Endothelial cell of umbilical vein (primary cell): Measurements from ENCODE around the gene CELSR1. TPM values are rescaled to one million over a fixed set of nuclear protein-coding genes. Genes with fewer than 3 reads are reported as not detected.

Experiments used
- BruUV-seq: library from RNA; stranded (reverse); fragments of 400-500 nt; replicated peaks from 2 replicates; lab custom pipeline; 2021; lab: Mats Ljungman, UMichigan
- CTCF ChIA-PET: fragments of 300-600, 350-600 bp; sonication (Branson Sonifier 250); formaldehyde crosslinking; loops from one replicate; lab custom pipeline; 2021; ENCODE audit warnings: antibody characterized with exemption, inconsistent platforms; lab: Charles Lee
- POLR2A ChIA-PET: fragments of 300-600, 350-600 bp; sonication (Branson Sonifier 250); formaldehyde crosslinking; loops from one replicate; lab custom pipeline; 2021; ENCODE audit warnings: antibody characterized with exemption, inconsistent platforms; lab: Charles Lee
- DNase-seq: peaks from one replicate; pipeline ENCODE4 v3.0.0-alpha.2; 2011; ENCODE audit warnings: low read depth, low spot score
- FAIRE-seq: peaks from 2 replicates; lab custom pipeline; 2011; peaks lifted over from hg19 to GRCh38; lab: Jason Lieb, UNC
- H2AFZ ChIP-seq: 2 replicates; pipeline ENCODE4 v1.6.0; 2012; ENCODE audit warnings: low read depth, low read length, control low read depth, inconsistent platforms
- H3K27ac ChIP-seq: 2 replicates; pipeline ENCODE4 v1.5.1; 2011; ENCODE audit warnings: low read depth, mild to moderate bottlenecking, control low read depth, low read length, moderate library complexity; ENCODE audit not compliant: insufficient read depth
- H3K27me3 ChIP-seq, 2 experiments: 2 replicates each; pipeline versions ENCODE4 v1.6.0 to v1.6.1; 2011; ENCODE audit warnings: low read length in 2 of 2, mixed read lengths in 1 of 2; ENCODE audit not compliant: control insufficient read depth in 2 of 2, insufficient read depth in 2 of 2
- H3K36me3 ChIP-seq, 2 experiments: 2 replicates in 1 of 2; 3 replicates in 1 of 2; pipeline ENCODE4 v1.5.1; 2011; ENCODE audit warnings: low read length in 2 of 2, mild to moderate bottlenecking in 1 of 2, moderate library complexity in 1 of 2; ENCODE audit not compliant: control insufficient read depth in 2 of 2, insufficient read depth in 2 of 2; ENCODE audit errors: extremely low read depth in 1 of 2
- H3K4me1 ChIP-seq: 3 replicates; pipeline ENCODE4 v1.5.1; 2011; ENCODE audit warnings: mild to moderate bottlenecking, low read length; ENCODE audit not compliant: control insufficient read depth, insufficient read depth; ENCODE audit errors: extremely low read depth
- H3K4me2 ChIP-seq: 2 replicates; pipeline ENCODE4 v1.6.1; 2011; ENCODE audit warnings: low read length, control low read depth, mixed read lengths; ENCODE audit not compliant: insufficient read depth
- H3K4me3 ChIP-seq, 3 experiments: fragments of 200-600 bp in 1 of 3; sonication (generic), shearing (Covaris generic) in 1 of 3; replicated peaks in 1 of 3; 2 replicates each; pipeline ENCODE4 v1.5.1; 2011 to 2016; ENCODE audit warnings: control low read depth in 3 of 3, low read length in 3 of 3, mild to moderate bottlenecking in 2 of 3, inconsistent platforms in 1 of 3, low read depth in 1 of 3, moderate library complexity in 1 of 3; ENCODE audit not compliant: insufficient read depth in 1 of 3
- H3K79me2 ChIP-seq: 2 replicates; pipeline ENCODE4 v1.6.0; 2012; ENCODE audit warnings: low read length, inconsistent platforms; ENCODE audit not compliant: control insufficient read depth, insufficient read depth
- H3K9ac ChIP-seq: replicated peaks from 2 replicates; pipeline ENCODE3; 2011; ENCODE audit warnings: low read length, control low read depth; ENCODE audit not compliant: insufficient read depth; ENCODE audit errors: extremely low read depth
- H3K9me1 ChIP-seq: replicated peaks from 3 replicates; pipeline ENCODE4 v1.6.0; 2011; ENCODE audit warnings: mild to moderate bottlenecking, low read length; ENCODE audit not compliant: control insufficient read depth, insufficient read depth; ENCODE audit errors: extremely low read depth
- H3K9me3 ChIP-seq: replicated peaks from 2 replicates; pipeline ENCODE4 v1.5.1; 2012; ENCODE audit warnings: low read length, inconsistent platforms; ENCODE audit not compliant: control insufficient read depth, insufficient read depth
- H4K20me1 ChIP-seq: replicated peaks from 2 replicates; pipeline ENCODE3; 2011; ENCODE audit warnings: mild to moderate bottlenecking, low read length; ENCODE audit not compliant: control insufficient read depth, insufficient read depth; ENCODE audit errors: extremely low read depth
- EZH2 ChIP-seq: IDR thresholded peaks from 2 replicates; pipeline ENCODE4 v1.6.1; 2012; ENCODE audit warnings: borderline replicate concordance, low read depth, mild to moderate bottlenecking, moderate library complexity, low read length, inconsistent platforms; ENCODE audit not compliant: severe bottlenecking
- FOS ChIP-seq: IDR thresholded peaks from 2 replicates; pipeline ENCODE4 v1.6.1; 2011; ENCODE audit warnings: mild to moderate bottlenecking, low read length, moderate library complexity, borderline replicate concordance; ENCODE audit not compliant: insufficient read depth
- GATA2 ChIP-seq: IDR thresholded peaks from 2 replicates; pipeline ENCODE4 v1.7.0; 2011; ENCODE audit warnings: low read depth, mild to moderate bottlenecking, moderate library complexity, mixed read lengths, low read length; ENCODE audit not compliant: insufficient read length, insufficient read depth
- JUN ChIP-seq: IDR thresholded peaks from 2 replicates; pipeline ENCODE4 v1.6.1; 2011; ENCODE audit warnings: borderline replicate concordance, low read depth; ENCODE audit not compliant: insufficient read length, insufficient read depth
- MYC ChIP-seq: IDR thresholded peaks from one replicate; pipeline ENCODE4 v1.6.1; 2011; ENCODE audit warnings: mild to moderate bottlenecking, low read depth, low read length
- POLR2A ChIP-seq: IDR thresholded peaks from 2 replicates; pipeline ENCODE4 v1.6.1; 2012; ENCODE audit warnings: low read depth, mild to moderate bottlenecking, control low read depth, low read length
- POLR2AphosphoS5 ChIP-seq: IDR thresholded peaks from 2 replicates; pipeline ENCODE4 v1.6.1; 2012; ENCODE audit warnings: low read depth, mild to moderate bottlenecking, control low read depth, low read length, moderate library complexity; ENCODE audit not compliant: insufficient read depth
- dilution Hi-C: fragments of 300-500 bp; cut with MboI; formaldehyde crosslinking; loops from one replicate; pipeline ENCODE4 v1.15.0; 2019; ENCODE audit warnings: low sequenced_read_pairs; ENCODE audit not compliant: extremely low pct_ligation_motif_present
- intact Hi-C: fragments of 100-400 bp; cut with micrococcal nuclease; formaldehyde crosslinking; loops from one replicate; pipeline ENCODE4 v1.10.0; 2022
- polyA plus RNA-seq, 4 experiments: library from polyadenylated mRNA; depleted of rRNA in 3 of 4; stranded (reverse) in 3 of 4; unstranded in 1 of 4; fragments of >200 nt; gene quantifications; 2 replicates each; pipeline versions ENCODE4 v1.2.1 to v1.2.3, GENCODE V29; 2011 to 2012; ENCODE audit warnings: missing spikeins in 1 of 4
- total RNA-seq: library from RNA; stranded (reverse); gene quantifications from 2 replicates; pipeline ENCODE4 v1.2.3, GENCODE V29; 2021
- TF ChIP-seq, protein P1 (sequence below), 2 donors: IDR thresholded peaks; 1 replicate in 1 of 2; 2 replicates in 1 of 2; pipeline ENCODE4 v1.5.1; 2011; ENCODE audit warnings: low read length in 2 of 2, mild to moderate bottlenecking in 2 of 2, moderate library complexity in 2 of 2, control low read depth in 1 of 2, inconsistent platforms in 1 of 2, low read depth in 1 of 2; ENCODE audit not compliant: insufficient read depth in 1 of 2; ENCODE audit errors: extremely low read depth in 1 of 2
- TF ChIP-seq, protein P2 (sequence below): IDR thresholded peaks from 2 replicates; pipeline ENCODE4 v1.6.1; 2011; ENCODE audit not compliant: insufficient read depth, insufficient read length

Gene CELSR1
- total and polyA plus RNA-seq, 2 donors (not counting 3 experiments of a cell fraction or from before 2014, with no cell fraction given), result 3.7 to 5.4 TPM

DNA sequence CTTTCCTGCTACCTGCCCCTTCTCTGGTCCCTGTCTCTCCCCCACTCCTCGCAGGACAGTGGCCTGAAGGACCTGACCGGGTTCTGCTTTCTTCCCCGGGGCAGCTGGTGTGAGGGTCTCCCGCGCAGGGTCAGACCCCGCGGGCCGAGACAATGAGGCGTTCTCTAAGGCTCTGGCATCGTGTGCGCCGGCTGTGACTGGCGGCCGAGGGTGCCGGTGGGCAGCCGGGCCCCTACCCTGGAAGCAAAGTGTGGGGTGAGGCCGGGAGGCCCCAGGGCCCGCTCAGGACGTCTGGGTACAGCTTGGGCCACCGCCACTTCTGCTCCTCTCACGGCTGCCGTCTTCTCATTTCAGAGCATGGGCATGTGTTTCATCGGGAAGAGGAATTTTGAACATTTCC, 185.7 kb downstream of the CELSR1 start:
- Histone ChIP-seq H3K9me1 (no peaks in the 10 kb centered on the region), H3K4me1 (no peaks in the 10 kb centered on the region), H4K20me1 (no peaks in the 10 kb centered on the region), H2AFZ (no peak overlapping the region), H3K36me3 (peaks cover 9 to 59% of the 10 kb centered on the region in 2 experiments), H3K9ac (no peak overlapping the region), H3K27me3 (no peaks in the 10 kb centered on the region), H3K9me3 (no peaks in the 10 kb centered on the region), H3K4me3 (no peak overlapping the region), H3K27ac (no peak overlapping the region), H3K79me2 (no peaks in the 10 kb centered on the region), H3K4me2 (no peak overlapping the region)
- intact Hi-C loops (no loop called here), dilution Hi-C loops (no loop called here)
- TF ChIP-seq, protein P1, sequence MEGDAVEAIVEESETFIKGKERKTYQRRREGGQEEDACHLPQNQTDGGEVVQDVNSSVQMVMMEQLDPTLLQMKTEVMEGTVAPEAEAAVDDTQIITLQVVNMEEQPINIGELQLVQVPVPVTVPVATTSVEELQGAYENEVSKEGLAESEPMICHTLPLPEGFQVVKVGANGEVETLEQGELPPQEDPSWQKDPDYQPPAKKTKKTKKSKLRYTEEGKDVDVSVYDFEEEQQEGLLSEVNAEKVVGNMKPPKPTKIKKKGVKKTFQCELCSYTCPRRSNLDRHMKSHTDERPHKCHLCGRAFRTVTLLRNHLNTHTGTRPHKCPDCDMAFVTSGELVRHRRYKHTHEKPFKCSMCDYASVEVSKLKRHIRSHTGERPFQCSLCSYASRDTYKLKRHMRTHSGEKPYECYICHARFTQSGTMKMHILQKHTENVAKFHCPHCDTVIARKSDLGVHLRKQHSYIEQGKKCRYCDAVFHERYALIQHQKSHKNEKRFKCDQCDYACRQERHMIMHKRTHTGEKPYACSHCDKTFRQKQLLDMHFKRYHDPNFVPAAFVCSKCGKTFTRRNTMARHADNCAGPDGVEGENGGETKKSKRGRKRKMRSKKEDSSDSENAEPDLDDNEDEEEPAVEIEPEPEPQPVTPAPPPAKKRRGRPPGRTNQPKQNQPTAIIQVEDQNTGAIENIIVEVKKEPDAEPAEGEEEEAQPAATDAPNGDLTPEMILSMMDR (IDR thresholded peaks at IDR 0.05; ENCODE audit: extremely low read depth in 1 of 2, insufficient read depth in 1 of 2, low read depth in 1 of 2, low read length in 2 of 2), result no peak
- TF ChIP-seq POLR2A, result no peak
- no peak for TF ChIP-seq JUN
- TF ChIP-seq FOS, result no peak
- TF ChIP-seq POLR2AphosphoS5, result no peak
- DNase-seq (no peak), FAIRE-seq (no peak)
- BruUV-seq, result no TSS peak
- CTCF ChIA-PET, result interaction anchor here (0.7 kb wide), 1 partner anchor 16 kb away, joined by 3 read pairs; no protein-coding TSS in a partner anchor
- POLR2A ChIA-PET, result no interaction called here

DNA sequence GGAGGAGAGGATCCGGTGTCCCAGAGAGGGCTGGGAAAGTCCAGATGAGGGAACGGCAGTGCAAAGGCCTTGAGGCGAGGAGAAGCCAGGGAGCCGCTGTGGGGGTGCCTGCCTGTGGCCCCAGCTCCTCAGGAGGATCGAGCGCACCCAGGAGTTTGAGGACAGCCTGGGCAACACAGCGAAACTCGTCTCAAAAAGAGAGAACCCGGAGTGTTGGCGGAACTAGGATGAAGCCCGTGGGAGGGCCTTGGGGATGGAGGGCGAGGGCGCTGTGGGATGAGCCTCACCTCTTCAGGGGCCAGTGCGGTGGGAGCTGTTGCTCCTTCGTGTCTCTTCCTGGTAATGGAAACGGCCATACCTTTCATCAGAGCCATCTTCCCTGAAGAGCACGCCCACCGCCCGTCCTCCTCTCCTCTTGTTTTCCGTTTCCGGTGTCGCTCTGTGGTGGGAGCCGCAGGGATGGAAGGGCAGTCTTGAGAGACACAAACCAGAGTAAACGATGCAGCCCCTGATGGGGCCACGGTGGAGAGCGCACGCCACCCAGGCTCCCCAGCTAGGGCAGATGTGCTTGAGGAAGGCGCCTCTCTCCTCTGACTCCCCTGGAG, 186.2 kb downstream of the CELSR1 start:
- DNase-seq, result no peak
- H3K27ac ChIP-seq, result no peak overlapping the region
- H3K79me2 ChIP-seq, result no peaks in the 10 kb centered on the region
- no peak overlapping the region for H3K4me3 ChIP-seq
- no peaks in the 10 kb centered on the region for H3K9me3 ChIP-seq
- no TSS peak for BruUV-seq
- no peak overlapping the region for H3K9ac ChIP-seq
- H3K4me1 ChIP-seq, result no peaks in the 10 kb centered on the region
- no peak for FAIRE-seq
- H3K36me3 ChIP-seq, result peaks cover 14 to 63% of the 10 kb centered on the region in 2 experiments
- no peaks in the 10 kb centered on the region for H4K20me1 ChIP-seq
- ChIA-PET POLR2A (no interaction called here), CTCF (no interaction called here)
- intact Hi-C loops, result no loop called here
- TF ChIP-seq POLR2AphosphoS5, result no peak
- TF ChIP-seq FOS, result no peak
- TF ChIP-seq JUN, result no peak
- TF ChIP-seq, protein P1 (IDR thresholded peaks at IDR 0.05; ENCODE audit: extremely low read depth in 1 of 2, insufficient read depth in 1 of 2, low read depth in 1 of 2, low read length in 2 of 2), result no peak
- no peak for TF ChIP-seq EZH2
- TF ChIP-seq GATA2, result no peak
- TF ChIP-seq, protein P2, sequence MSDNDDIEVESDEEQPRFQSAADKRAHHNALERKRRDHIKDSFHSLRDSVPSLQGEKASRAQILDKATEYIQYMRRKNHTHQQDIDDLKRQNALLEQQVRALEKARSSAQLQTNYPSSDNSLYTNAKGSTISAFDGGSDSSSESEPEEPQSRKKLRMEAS, result no peak
- no peak for TF ChIP-seq MYC
- TF ChIP-seq POLR2A, result no peak
- dilution Hi-C loops, result no loop called here
- no peak overlapping the region for H3K4me2 ChIP-seq
- no peaks in the 10 kb centered on the region for H3K27me3 ChIP-seq
- no peak overlapping the region for H2AFZ ChIP-seq
- no peaks in the 10 kb centered on the region for H3K9me1 ChIP-seq
